ENCODE results near the gene CAP2. TPM values are rescaled to one million over a fixed set of nuclear protein-coding genes. Genes with fewer than 3 reads are reported as not detected.
A peak's percentile ranks its signal among the peaks of the same experiment; 100 is the strongest.

CAP2 gene
- total RNA-seq, 1 experiment from 2014 or later = 11.5 TPM

DNA sequence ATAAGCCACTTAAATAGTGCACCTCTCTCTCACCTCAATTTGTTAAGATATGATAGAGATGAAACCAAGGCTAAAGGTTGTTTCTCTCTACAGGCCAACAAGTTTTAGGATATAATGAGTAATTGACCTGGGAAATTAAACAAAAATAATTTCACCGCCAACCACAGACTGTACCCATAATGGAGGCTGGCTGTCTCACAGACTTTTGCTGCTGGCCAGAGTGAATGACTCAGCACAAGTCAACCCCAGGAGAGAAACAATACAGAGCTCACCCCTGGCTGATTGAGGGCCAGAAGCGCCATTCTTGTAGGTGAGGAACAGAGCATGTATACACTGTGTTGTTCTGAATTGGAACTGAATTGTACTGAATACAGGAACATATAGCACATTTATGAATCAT, 99.9 kb downstream of the CAP2 start:
- peaks cover 0 to 4% (median 2%) of the 10 kb centered on the region in 3 experiments; a peak in 2 of 7 replicates for H3K36me3 Mint-ChIP-seq (ENCODE audit: insufficient read depth in 1 of 3, low read depth in 3 of 3)
- Histone ChIP-seq H3K4me1 (ENCODE audit: insufficient read depth, low read length) (peaks cover 4% of the 10 kb centered on the region; the same call in 1 of the 2 replicates), H3T11ph (ENCODE audit: low read length) (no peak overlapping the region), H2BK15ac (ENCODE audit: low read depth, low read length) (no peak overlapping the region), H3K9ac (ENCODE audit: extremely low read depth, insufficient read length, low read length) (no peak overlapping the region), H3K4me2 (ENCODE audit: insufficient read depth, insufficient read length, low read length) (no peak overlapping the region), H4K8ac (replicated peaks; ENCODE audit: insufficient read length, low read depth, low read length) (no peak overlapping the region), H3K56ac (ENCODE audit: insufficient read length, low read depth, low read length) (no peak overlapping the region), H4K20me1 (ENCODE audit: control insufficient read depth, insufficient read depth, insufficient read length) (no peaks in the 10 kb centered on the region), H2AFZ (ENCODE audit: low read length) (no peak overlapping the region), H3K18ac (ENCODE audit: insufficient read length, low read depth, low read length) (no peak overlapping the region), H3K79me1 (ENCODE audit: insufficient read depth, low read depth, low read length, poor library complexity, severe bottlenecking) (no peaks in the 10 kb centered on the region), H3K23me2 (ENCODE audit: insufficient read length, low read depth, low read length, poor library complexity, severe bottlenecking) (no peaks in the 10 kb centered on the region), H2BK12ac (ENCODE audit: insufficient read length, low read depth, low read length) (no peak overlapping the region), H3K14ac (ENCODE audit: insufficient read depth, low read length) (no peak overlapping the region), H2BK120ac (ENCODE audit: low read depth, low read length, poor library complexity, severe bottlenecking) (no peak overlapping the region), H4K5ac (ENCODE audit: insufficient read length, low read depth, low read length) (no peak overlapping the region), H3K9me3 (ENCODE audit: control insufficient read depth, low read depth, low read length) (no peaks in the 10 kb centered on the region), H3K27ac (ENCODE audit: insufficient read length, low read depth, low read length) (no peak overlapping the region), H3K23ac (ENCODE audit: insufficient read length, low read depth, low read length) (no peak overlapping the region), H2BK5ac (ENCODE audit: insufficient read length, low read length) (no peak overlapping the region), H2AK5ac (ENCODE audit: insufficient read length, low read length) (no peak overlapping the region), H3K27me3 (ENCODE audit: insufficient read depth, low read length) (no peaks in the 10 kb centered on the region), H4K91ac (ENCODE audit: insufficient read length, low read depth, low read length) (no peak overlapping the region), H2BK20ac (ENCODE audit: low read depth, low read length, poor library complexity, severe bottlenecking) (no peak overlapping the region), H3K79me2 (ENCODE audit: insufficient read depth, low read length) (no peaks in the 10 kb centered on the region), H3K4ac (ENCODE audit: low read depth, low read length) (no peak overlapping the region)
- no peaks in the 10 kb centered on the region for H3K9me3 Mint-ChIP-seq
- H3K4me3 Mint-ChIP-seq = no peak overlapping the region
- peak overlapping the region in 1 of 3 experiments; percentile 90; a peak in 3 of 7 replicates for H3K27ac Mint-ChIP-seq
- H3K4me1 Mint-ChIP-seq = peaks cover 21 to 24% of the 10 kb centered on the region in 2 experiments
- TF ChIP-seq, protein P1, sequence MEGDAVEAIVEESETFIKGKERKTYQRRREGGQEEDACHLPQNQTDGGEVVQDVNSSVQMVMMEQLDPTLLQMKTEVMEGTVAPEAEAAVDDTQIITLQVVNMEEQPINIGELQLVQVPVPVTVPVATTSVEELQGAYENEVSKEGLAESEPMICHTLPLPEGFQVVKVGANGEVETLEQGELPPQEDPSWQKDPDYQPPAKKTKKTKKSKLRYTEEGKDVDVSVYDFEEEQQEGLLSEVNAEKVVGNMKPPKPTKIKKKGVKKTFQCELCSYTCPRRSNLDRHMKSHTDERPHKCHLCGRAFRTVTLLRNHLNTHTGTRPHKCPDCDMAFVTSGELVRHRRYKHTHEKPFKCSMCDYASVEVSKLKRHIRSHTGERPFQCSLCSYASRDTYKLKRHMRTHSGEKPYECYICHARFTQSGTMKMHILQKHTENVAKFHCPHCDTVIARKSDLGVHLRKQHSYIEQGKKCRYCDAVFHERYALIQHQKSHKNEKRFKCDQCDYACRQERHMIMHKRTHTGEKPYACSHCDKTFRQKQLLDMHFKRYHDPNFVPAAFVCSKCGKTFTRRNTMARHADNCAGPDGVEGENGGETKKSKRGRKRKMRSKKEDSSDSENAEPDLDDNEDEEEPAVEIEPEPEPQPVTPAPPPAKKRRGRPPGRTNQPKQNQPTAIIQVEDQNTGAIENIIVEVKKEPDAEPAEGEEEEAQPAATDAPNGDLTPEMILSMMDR (conservative IDR thresholded peaks at IDR 0.05) = no peak
- H3K27me3 Mint-ChIP-seq (ENCODE audit: low read depth) = no peaks in the 10 kb centered on the region
- no peak for DNase-seq
- WGBS (ENCODE audit: extremely low coverage, insufficient read length, low lambda C conversion rate) = no CpG with 5 or more reads among the region's 2 CpGs
